Measurements from ENCODE around the gene NPM3.

Gene NPM3

GRCh38 chr10:101759309-101760247, 23.7 kb downstream of the NPM3 start:
- Mint-ChIP-seq H3K9me3 (no peaks in the 10 kb centered on the region), H3K27ac (peak overlapping the region in 1 of 2 donors; percentile 19), H3K4me1 (no peaks in the 10 kb centered on the region), H3K4me3 (no peak overlapping the region), H3K27me3 (peaks cover 15% of the 10 kb centered on the region)
- DNase-seq (no peak), ATAC-seq (no peak)

- Mint-ChIP-seq H3K4me3 (no peak overlapping the region), H3K27me3 (peaks cover 20% of the 10 kb centered on the region), H3K27ac (no peak overlapping the region), H3K9me3 (no peaks in the 10 kb centered on the region), H3K4me1 (no peaks in the 10 kb centered on the region)
- DNase-seq (no peak), ATAC-seq (no peak)
Measured at GRCh38 chr10:101758858-101759257, 24.4 kb downstream of the NPM3 start.

DNA sequence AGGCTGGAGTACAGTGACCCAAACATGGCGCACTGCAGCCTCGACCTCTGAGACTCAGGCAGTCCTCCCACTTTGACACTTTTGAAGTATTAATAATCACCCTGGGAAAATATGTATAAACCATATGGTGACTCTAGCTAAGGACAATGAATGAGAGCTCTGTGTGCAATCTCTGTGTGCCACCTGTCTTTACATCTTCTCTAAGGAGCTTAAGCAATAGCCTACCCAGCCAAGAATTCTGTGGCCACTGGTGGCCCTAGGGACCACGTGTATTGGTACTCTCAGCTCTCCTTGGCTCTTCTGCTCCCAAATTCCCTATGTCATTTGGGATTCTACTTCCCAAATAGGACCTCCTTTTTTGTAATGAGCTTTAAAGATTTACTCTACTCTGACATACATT, 31.0 kb downstream of the NPM3 start:
- DNase-seq (no peak), ATAC-seq (no peak)
- no peaks in the 10 kb centered on the region for H3K4me1 Mint-ChIP-seq
- no peak overlapping the region for H3K27ac Mint-ChIP-seq
- no peaks in the 10 kb centered on the region for H3K9me3 Mint-ChIP-seq
- H3K4me3 Mint-ChIP-seq, result no peak overlapping the region
- peaks cover 25% of the 10 kb centered on the region for H3K27me3 Mint-ChIP-seq

DNA sequence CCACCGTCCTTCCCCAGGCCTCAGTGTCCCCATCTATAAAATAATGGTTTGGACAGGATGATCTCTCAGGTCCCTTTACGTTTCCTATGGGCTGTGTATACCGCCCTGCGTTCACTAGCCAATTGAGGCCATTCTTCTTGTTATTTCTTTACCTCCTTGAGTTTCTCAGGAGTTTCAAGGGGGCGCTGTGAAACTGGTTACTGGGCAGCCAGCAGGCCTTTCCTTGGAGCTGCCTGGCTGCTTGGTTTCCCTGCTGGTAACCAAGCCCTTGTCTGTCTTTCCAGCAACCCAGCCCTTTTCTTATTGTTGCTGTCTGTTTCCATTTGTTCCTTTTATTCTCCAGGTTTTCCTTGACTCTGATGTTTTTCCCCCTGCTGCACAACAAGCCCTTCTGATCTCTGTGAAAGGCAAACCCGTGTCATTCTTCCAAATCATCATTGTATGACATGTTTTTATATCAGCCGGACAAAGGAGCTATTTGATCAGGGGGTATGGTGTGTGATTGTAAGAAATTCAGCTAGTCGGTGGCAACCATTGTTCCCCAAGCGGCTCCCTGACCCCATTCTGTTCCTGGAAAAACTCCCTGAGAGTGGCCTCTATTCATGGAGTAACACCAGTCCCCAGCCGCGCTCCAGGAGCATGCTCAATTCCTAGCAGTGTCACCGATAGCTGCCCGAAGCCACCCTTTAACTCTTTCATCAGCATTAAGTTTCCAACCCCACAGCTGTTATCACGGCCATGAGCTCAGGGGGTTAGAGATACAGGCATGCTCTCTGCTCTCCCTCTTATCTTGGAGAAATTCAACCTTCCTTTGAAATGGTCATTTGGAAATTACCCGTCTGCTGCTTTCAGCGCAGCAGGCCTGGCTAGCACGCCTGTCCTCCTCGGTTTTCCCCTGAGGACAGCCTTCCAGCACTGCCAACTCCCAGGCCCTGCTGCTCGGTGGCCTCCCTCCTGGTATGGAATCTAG, 33.9 kb downstream of the NPM3 start:
- peak overlapping the region in 1 of 2 donors; percentile 44 for H3K27ac Mint-ChIP-seq
- H3K4me1 Mint-ChIP-seq, result no peaks in the 10 kb centered on the region
- no peak for DNase-seq
- H3K27me3 Mint-ChIP-seq, result peaks cover 24% of the 10 kb centered on the region
- no peak overlapping the region for H3K4me3 Mint-ChIP-seq
- no peaks in the 10 kb centered on the region for H3K9me3 Mint-ChIP-seq
- ATAC-seq, result no peak

DNA sequence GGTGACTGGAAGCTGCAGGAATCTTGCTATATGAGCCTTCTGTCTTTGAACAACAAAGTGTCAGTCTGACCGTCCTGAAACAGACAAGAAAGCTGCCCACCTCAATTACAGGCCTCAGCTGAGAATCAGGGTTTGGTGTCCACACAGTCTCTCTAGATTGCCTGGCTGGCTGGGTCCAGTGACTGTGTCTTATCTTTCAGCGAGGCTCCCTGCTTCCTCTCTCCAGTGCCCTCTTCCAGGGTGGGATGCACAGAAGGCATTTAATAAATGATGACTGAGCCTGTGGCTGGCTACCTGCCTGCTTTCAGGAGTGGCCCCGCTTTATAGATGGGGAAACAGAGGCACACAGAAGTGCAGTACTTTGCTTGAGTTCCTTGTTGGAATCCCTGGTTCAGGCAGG, 34.8 kb downstream of the NPM3 start:
- Mint-ChIP-seq H3K4me1 (no peaks in the 10 kb centered on the region), H3K27me3 (peaks cover 18% of the 10 kb centered on the region), H3K4me3 (no peak overlapping the region), H3K27ac (no peak overlapping the region), H3K9me3 (no peaks in the 10 kb centered on the region)
- no peak for DNase-seq
- ATAC-seq, result no peak

GRCh38 chr10:101745074-101745696, 38.1 kb downstream of the NPM3 start:
- no peak for ATAC-seq
- DNase-seq, result no peak
- H3K9me3 Mint-ChIP-seq, result no peaks in the 10 kb centered on the region

DNA sequence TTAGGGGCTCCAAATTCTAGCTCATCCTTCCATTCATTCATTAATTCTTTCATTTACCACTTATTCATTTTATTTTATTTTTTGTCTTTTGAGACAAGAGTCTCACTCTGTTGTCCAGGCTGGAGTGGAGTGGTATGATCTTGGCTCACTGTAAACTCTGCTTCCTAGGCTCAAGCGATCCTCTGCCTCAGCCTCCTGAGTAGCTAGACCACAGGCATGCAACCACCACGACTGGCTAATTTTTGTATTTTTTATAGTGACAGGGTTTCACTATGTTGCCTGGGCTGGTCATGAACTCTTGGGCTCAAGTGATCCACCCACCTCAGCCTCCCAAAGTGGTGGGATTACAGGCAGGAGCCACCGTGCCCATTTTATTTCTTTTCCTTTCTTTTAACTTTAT, 39.0 kb downstream of the NPM3 start:
- ATAC-seq, result no peak
- Mint-ChIP-seq H3K4me3 (no peak overlapping the region), H3K4me1 (no peaks in the 10 kb centered on the region), H3K27ac (no peak overlapping the region), H3K9me3 (no peaks in the 10 kb centered on the region), H3K27me3 (peaks cover 38% of the 10 kb centered on the region)
- no peak for DNase-seq

More at GRCh38 chr10:101745074-101745696, 38.1 kb downstream of the NPM3 start:
- no peak overlapping the region for H3K27ac Mint-ChIP-seq
- H3K4me1 Mint-ChIP-seq, result no peaks in the 10 kb centered on the region
- H3K27me3 Mint-ChIP-seq, result peaks cover 29% of the 10 kb centered on the region
- H3K4me3 Mint-ChIP-seq, result no peak overlapping the region

GRCh38 chr10:101741938-101742337, 41.3 kb downstream of the NPM3 start:
- H3K27me3 Mint-ChIP-seq, result peaks cover 39% of the 10 kb centered on the region
- no peaks in the 10 kb centered on the region for H3K9me3 Mint-ChIP-seq
- no peaks in the 10 kb centered on the region for H3K4me1 Mint-ChIP-seq
- ATAC-seq, result no peak
- H3K4me3 Mint-ChIP-seq, result no peak overlapping the region
- DNase-seq, result no peak
- no peak overlapping the region for H3K27ac Mint-ChIP-seq

DNA sequence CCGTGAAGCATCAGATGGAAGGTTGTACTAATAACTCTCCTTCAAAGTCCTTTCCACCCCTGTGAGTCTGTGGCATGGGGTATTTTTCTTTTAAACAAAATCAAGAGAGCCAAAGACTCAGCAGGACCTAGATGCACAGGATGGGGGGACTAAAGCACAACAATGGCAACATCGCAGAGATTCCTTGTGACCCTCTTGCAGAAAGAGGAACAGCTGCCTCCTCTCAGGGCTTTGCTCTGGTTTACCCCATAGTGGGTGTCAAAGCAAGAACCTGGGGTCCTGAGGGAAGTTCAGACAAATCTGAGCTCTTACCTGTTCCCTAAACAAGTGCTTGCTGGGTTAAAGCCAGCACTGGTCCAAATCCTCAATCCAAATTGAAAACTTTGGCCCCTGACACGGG, 46.6 kb downstream of the NPM3 start:
- ATAC-seq, result no peak
- H3K27me3 Mint-ChIP-seq, result peaks cover 51% of the 10 kb centered on the region
- H3K4me1 Mint-ChIP-seq, result no peaks in the 10 kb centered on the region
- H3K4me3 Mint-ChIP-seq, result no peak overlapping the region
- no peaks in the 10 kb centered on the region for H3K9me3 Mint-ChIP-seq
- H3K27ac Mint-ChIP-seq, result no peak overlapping the region
- DNase-seq, result no peak

DNA sequence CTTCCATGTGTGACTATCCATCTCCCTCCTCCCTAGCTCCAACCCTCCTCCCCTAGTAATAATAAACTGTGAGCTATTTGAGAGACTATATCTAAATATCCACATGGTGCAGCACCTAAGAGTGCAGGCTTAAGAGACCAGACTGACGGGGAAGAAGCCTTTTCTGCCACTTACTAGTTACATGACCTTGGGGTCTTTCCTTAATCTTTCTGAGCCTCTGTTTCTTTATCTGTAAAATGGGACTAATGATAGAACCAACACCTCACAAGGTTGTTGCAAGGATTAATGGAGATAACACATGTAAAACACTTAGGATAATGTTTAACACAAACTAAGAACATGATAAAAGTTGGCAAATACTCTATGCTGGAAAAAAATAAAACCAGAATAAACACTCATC, 51.1 kb downstream of the NPM3 start:
- ATAC-seq, result no peak
- Mint-ChIP-seq H3K27me3 (peaks cover 42% of the 10 kb centered on the region), H3K9me3 (no peaks in the 10 kb centered on the region), H3K4me3 (no peak overlapping the region), H3K4me1 (no peaks in the 10 kb centered on the region), H3K27ac (no peak overlapping the region)
- no peak for DNase-seq
